ENCODE data around the gene ZRANB2. TPM values are rescaled to one million over a fixed set of nuclear protein-coding genes. Genes with fewer than 3 reads are reported as not detected.

ZRANB2 gene
- total RNA-seq, 2 experiments from 2014 or later, result 110 to 116 TPM

DNA sequence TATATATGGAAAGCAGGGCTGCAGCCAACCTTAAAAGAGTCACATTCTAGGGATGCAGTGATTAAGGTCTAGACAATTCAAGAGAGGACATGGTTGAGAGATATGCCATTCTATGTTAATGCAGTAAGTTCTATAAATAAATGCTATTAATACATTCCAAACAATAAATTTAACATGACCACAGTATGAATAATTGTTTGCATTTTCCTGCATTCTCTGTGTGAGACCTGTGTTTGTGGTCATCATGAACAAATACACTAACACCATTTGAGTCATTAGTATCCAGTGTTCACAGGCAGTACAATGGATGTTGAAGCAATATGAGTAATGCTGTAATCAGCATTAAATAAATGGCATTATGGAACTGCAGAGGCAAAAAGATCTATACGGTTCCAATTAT lies 5.5 kb upstream of the ZRANB2 start:
- DNase-seq, result no peak
- no peak overlapping the region for H3K27ac Mint-ChIP-seq
- peaks cover 6% of the 10 kb centered on the region for H3K4me1 Mint-ChIP-seq
- H3K9me3 Mint-ChIP-seq, result no peaks in the 10 kb centered on the region
- peaks cover 25% of the 10 kb centered on the region for H3K27me3 Mint-ChIP-seq
- H3K36me3 Mint-ChIP-seq, result no peaks in the 10 kb centered on the region
- H3K4me3 Mint-ChIP-seq, result no peak overlapping the region

DNA sequence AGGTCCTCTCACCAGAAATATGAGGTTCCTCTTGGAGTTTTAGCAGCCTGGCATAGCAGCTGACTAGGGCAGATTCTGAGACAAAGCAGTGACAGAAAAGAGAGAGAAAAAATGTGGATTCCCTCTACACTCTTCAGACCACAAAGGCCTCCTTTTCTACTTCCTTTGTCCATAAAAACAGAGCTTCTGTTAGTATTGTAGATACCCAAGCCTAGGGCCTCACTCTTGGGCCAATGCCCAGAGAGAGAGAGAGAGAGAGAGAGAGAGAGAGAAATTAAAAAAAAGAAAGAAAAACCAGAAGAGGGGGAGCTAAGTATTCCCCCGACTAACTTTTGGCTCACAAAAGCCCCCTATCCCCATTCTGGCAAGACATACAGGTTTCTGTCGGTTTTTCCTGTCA lies 2.4 kb upstream of the ZRANB2 start:
- DNase-seq, result no peak
- Mint-ChIP-seq H3K27me3 (peaks cover 17% of the 10 kb centered on the region), H3K4me1 (peaks cover 14% of the 10 kb centered on the region), H3K9me3 (no peaks in the 10 kb centered on the region), H3K27ac (no peak overlapping the region), H3K36me3 (peaks cover 9% of the 10 kb centered on the region), H3K4me3 (no peak overlapping the region)

DNA sequence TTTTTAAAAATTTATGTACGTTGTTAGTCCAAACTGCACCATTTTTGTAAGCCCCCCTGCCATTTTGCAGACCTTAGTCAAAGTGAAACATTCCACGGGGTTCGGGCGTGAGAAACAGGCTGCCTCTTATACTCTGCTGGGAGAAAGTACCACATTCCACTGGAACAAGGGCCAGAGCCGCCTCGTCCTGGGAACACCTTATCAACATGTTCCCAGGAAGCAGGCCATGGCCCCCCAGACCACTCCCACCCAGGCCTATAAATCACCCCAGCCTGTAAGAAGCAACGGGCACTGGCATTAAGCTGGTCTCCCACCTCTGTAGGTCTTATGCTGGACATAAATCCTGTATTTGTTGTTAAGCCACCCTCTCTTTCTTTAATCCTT lies 854 bp upstream of the ZRANB2 start:
- Mint-ChIP-seq H3K4me1 (peaks cover 21% of the 10 kb centered on the region), H3K36me3 (peaks cover 12% of the 10 kb centered on the region), H3K4me3 (peak overlapping the region; percentile 86), H3K27me3 (peaks cover 17% of the 10 kb centered on the region), H3K27ac (peak overlapping the region; percentile 77), H3K9me3 (no peaks in the 10 kb centered on the region)
- DNase-seq, result peak; percentile 1

DNA sequence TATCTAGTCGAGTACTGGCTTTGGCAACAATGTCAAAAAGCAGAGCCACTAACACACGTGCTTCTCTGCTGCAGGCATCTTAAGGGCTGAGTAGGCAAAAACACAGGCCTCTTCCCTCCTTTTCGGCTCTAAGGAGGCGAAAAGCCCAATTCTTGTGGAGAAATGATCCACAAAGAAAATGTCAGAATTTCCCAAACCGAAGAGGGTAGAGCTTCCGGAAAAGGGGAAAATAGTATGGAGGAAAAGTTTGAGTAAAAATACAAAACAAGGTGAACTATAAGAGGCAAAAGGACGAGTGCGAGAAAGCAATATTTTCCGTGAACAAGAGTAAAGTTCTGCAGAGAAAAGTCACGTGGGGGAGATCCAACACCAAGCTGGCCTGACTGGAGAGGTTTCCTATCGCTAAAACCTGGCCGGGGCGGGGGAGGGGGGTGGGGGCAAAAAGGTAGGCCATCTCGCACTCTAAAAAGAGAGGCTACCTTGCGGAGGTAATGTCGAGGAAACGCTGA lies 551 bp downstream of the ZRANB2 start:
- no peak for DNase-seq
- Mint-ChIP-seq H3K9me3 (no peaks in the 10 kb centered on the region), H3K4me3 (peak overlapping the region; percentile 86), H3K36me3 (peaks cover 18% of the 10 kb centered on the region), H3K27ac (peak overlapping the region; percentile 99), H3K4me1 (peaks cover 27% of the 10 kb centered on the region), H3K27me3 (peaks cover 13% of the 10 kb centered on the region)

DNA sequence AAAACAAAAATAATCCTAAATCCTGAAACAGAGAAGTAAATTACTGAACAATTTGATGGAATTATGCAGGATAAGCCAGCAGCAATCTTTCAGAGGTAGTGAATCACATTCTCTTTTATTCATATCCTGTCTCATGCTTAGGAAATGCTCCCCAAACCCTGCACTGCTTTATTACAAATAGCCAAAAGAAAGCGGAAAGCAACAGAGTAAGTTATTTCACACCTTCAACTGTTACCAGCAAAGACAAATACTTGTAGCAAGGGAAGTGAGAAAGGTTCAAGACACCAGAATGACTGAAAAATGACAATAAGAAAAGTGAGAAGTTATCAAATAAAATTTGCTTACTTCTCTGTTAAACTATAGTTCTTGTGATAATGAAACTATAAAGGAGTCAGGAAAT lies 6.2 kb downstream of the ZRANB2 start:
- H3K4me3 Mint-ChIP-seq, result no peak overlapping the region

DNA sequence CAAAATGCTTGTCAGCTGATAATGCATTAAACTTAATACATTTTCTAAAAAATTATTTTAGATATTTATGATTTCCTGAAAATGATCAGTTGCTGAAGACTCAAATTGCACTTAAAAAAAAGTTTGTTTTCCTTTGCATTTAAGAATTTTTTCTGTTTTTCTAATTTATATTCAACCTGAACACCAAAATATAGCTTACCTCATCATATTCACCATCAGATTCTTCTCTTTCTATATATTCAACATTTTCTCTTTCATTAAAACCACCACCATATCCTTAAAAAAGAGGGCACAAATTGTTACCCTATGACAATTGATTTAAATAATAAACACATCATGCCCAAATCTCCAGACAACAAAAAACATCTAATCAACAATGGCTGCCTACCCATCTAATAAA lies 8.6 kb downstream of the ZRANB2 start:
- no peaks in the 10 kb centered on the region for H3K9me3 Mint-ChIP-seq
- no peaks in the 10 kb centered on the region for H3K27me3 Mint-ChIP-seq
- no peak overlapping the region for H3K4me3 Mint-ChIP-seq
- DNase-seq, result no peak
- no peak overlapping the region for H3K27ac Mint-ChIP-seq
- H3K4me1 Mint-ChIP-seq, result peaks cover 24% of the 10 kb centered on the region
- peaks cover 35% of the 10 kb centered on the region for H3K36me3 Mint-ChIP-seq

More for the DNA sequence above, 6.2 kb downstream of the ZRANB2 start:
- peaks cover 34% of the 10 kb centered on the region for H3K4me1 Mint-ChIP-seq
- H3K27ac Mint-ChIP-seq, result peak overlapping the region; percentile 2
- no peaks in the 10 kb centered on the region for H3K27me3 Mint-ChIP-seq
- DNase-seq, result no peak
- H3K36me3 Mint-ChIP-seq, result peaks cover 41% of the 10 kb centered on the region
- no peaks in the 10 kb centered on the region for H3K9me3 Mint-ChIP-seq

DNA sequence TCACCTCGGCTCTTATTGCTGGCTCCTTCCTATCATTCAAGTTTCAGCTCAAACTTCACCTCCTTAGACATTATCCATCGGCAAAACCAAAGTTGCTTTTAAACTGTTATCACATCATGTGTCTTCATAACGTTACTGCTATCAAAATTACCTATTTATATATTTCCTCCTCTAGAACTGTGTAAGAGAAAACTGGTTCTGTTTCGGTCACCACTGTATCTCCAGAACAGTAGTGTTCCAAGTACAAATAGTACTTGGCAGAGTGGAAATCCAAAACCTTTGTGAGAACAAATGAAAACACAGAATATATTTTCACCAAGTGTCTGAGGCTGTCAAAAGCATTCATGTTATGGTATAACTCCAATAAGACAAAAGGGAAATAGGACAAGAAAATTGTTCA lies 9.1 kb downstream of the ZRANB2 start:
- no peak overlapping the region for H3K4me3 Mint-ChIP-seq
- no peak for DNase-seq
- peaks cover 35% of the 10 kb centered on the region for H3K36me3 Mint-ChIP-seq
- no peaks in the 10 kb centered on the region for H3K27me3 Mint-ChIP-seq
- H3K4me1 Mint-ChIP-seq, result peaks cover 24% of the 10 kb centered on the region
- H3K27ac Mint-ChIP-seq, result peak overlapping the region; percentile 30
- no peaks in the 10 kb centered on the region for H3K9me3 Mint-ChIP-seq

DNA sequence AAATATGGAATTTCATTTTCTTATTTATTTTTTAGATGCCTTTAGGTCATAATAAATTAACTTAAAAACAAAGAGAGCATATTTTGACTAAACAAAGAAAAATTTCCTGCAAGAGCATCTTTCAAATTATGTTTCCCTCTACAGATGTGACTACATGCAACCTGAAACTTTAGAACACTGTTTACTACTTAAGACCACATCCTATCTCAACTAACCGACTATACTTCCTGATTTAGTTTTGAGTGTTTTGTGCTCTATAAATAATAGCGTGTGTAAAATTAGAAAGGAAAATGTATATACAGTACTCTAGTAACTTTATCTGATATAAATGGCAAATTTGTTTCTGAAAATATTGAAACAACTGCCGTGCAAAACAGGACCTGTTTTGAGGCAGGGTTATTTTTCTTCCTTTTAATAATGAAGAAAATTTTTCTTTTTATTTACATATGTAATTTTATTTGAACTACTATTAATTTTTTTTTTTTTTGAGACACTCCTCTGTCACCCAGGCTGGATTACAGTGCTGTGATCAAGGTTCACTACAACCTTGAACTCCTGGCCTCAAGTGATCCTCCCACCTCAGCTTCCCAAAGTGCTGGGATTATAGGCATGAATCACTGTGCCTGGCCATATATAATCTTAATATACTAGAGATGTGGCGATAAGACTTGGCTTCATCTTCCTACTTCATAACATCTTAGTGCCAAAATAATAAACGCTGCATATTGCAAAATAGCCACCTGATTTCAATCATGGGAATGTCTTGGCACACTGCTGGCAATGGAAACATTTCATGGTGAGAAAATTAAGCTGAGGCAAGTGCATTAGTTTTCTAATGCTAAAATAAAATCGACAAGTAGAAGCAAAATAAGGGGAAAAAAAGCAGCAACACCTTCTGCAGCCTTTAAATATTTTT lies 12.3 kb downstream of the ZRANB2 start:
- Mint-ChIP-seq H3K27ac (peak overlapping the region; percentile 63), H3K4me1 (peaks cover 13% of the 10 kb centered on the region), H3K27me3 (no peaks in the 10 kb centered on the region), H3K4me3 (no peak overlapping the region), H3K36me3 (peaks cover 19% of the 10 kb centered on the region), H3K9me3 (no peaks in the 10 kb centered on the region)
- no peak for DNase-seq

DNA sequence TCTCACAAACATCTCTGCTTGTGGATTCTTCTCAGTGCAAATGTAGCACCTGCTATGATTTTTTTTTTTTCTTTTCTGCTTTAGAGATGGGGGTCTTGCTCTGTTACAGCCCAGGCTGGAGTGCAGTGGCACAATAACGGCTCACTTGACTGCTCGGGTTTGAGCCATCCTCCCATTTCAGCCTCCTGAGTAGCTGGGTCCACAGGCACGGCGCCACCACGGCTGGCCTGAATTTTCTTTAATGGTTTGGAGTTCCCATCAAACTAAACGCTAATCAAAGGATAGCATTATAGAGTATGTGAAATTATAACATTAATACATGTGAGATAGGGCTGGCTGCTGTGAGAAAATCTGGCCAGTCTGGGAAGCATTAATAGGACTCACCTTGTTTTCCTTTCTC lies 26.0 kb downstream of the ZRANB2 start:
- H3K4me3 Mint-ChIP-seq, result no peak overlapping the region
- no peaks in the 10 kb centered on the region for H3K9me3 Mint-ChIP-seq
- H3K27ac Mint-ChIP-seq, result no peak overlapping the region
- peaks cover 3% of the 10 kb centered on the region for H3K4me1 Mint-ChIP-seq
- H3K27me3 Mint-ChIP-seq, result peaks cover 3% of the 10 kb centered on the region
- peaks cover 9% of the 10 kb centered on the region for H3K36me3 Mint-ChIP-seq
- DNase-seq, result no peak

DNA sequence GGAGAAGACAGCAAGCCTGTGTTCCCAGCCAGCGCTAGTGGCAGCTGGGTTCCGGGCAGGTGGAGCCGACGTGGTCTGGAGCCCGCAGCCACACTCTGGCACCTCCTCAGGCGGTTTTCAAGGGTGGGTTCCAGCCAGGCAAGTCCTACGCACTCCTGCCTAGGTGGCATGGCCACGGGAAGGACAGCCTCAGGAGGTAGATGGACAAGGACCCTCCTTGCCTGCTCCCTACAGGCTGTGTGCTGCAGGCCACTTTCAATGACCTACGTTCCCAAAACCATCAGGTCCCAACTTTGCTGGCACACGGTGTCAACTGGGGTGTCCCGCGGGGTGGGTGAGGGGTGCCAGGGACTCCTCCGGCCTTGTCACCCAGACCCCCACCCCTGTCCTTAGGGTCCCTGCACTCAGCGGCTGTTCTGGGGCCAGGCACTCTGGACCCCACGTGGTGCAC lies 26.5 kb downstream of the ZRANB2 start:
- Mint-ChIP-seq H3K27me3 (peaks cover 5% of the 10 kb centered on the region), H3K27ac (no peak overlapping the region), H3K4me1 (peaks cover 3% of the 10 kb centered on the region), H3K9me3 (no peaks in the 10 kb centered on the region), H3K4me3 (no peak overlapping the region), H3K36me3 (peaks cover 7% of the 10 kb centered on the region)
- DNase-seq, result no peak

DNA sequence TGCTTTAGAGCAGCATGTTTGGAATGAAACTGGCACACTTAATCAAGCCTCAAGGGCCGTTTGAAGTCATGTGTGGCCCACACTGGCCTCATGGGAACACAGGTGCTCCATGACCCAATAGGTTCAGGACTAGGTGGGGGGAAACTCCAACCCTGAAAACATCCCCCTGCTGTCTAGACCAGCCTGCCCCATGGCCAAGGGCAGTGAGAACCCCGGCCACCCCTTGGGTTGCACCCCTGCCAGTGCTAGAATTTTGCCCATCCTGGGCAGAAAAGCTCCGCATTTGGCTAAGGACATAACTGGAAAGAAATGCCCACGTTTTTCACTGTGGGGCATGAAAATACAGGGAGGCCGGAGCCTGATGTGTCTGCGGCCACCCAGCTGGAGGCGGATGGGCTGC lies 27.1 kb downstream of the ZRANB2 start:
- H3K4me1 Mint-ChIP-seq, result peaks cover 3% of the 10 kb centered on the region
- no peak overlapping the region for H3K4me3 Mint-ChIP-seq

DNA sequence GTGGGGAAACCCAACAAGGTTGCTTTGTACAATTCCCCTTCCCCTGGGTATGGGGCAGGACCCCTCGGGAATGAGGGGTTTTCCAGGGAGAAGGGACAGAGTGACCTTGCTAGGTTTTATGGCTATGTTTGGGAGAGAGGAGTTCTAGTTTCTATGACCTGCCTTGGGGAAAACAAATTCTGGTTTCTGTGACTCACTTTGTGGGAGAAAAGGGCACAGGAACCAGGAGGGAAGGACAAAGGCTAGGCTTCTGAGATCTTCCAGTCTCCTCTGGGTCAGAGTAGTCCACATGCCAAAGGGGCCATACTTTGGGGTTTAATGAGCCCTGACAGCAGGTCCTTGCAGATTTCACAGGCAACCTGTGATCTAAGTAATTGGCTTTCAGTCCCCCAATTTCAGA lies 27.7 kb downstream of the ZRANB2 start:
- Mint-ChIP-seq H3K4me1 (peaks cover 4% of the 10 kb centered on the region), H3K36me3 (peaks cover 5% of the 10 kb centered on the region), H3K4me3 (no peak overlapping the region), H3K9me3 (no peaks in the 10 kb centered on the region), H3K27me3 (peaks cover 13% of the 10 kb centered on the region), H3K27ac (no peak overlapping the region)
- no peak for DNase-seq

More for the DNA sequence above, 27.1 kb downstream of the ZRANB2 start:
- H3K36me3 Mint-ChIP-seq, result peaks cover 5% of the 10 kb centered on the region
- DNase-seq, result no peak
- no peaks in the 10 kb centered on the region for H3K9me3 Mint-ChIP-seq
- no peak overlapping the region for H3K27ac Mint-ChIP-seq
- peaks cover 7% of the 10 kb centered on the region for H3K27me3 Mint-ChIP-seq

DNA sequence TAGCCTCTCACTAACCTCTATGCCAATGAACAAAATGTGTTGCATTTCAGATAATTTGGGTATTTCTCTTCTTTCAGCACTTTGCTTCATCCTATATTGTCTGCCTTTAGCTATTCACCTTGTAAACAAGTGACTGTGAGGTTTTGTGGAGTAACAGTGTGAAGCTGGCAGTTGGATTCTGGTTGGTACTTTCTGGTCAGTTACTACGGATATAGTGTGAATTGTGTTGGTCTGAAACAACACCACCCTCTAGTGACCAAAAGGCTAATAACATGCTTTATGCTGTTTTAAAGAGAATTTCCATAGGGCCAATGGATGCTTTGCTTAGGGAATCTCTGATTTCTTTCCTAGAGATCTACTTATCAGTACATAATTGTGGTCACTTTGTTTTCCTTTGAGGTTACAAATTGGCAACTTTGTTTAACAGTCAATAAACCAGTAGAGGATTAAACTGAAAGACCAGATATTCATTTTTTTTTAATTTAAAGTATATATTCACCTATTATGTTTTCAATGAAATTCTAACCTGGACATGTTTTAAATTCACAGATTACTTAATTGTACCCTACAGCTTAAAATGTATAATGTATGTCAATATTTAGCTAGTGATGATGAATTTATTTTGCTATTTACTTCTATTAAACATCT lies 30.8 kb downstream of the ZRANB2 start:
- H3K27ac Mint-ChIP-seq, result no peak overlapping the region
- no peaks in the 10 kb centered on the region for H3K36me3 Mint-ChIP-seq
- H3K4me1 Mint-ChIP-seq, result peaks cover 18% of the 10 kb centered on the region
- peaks cover 40% of the 10 kb centered on the region for H3K27me3 Mint-ChIP-seq
- H3K4me3 Mint-ChIP-seq, result no peak overlapping the region
- no peaks in the 10 kb centered on the region for H3K9me3 Mint-ChIP-seq
- DNase-seq, result no peak

DNA sequence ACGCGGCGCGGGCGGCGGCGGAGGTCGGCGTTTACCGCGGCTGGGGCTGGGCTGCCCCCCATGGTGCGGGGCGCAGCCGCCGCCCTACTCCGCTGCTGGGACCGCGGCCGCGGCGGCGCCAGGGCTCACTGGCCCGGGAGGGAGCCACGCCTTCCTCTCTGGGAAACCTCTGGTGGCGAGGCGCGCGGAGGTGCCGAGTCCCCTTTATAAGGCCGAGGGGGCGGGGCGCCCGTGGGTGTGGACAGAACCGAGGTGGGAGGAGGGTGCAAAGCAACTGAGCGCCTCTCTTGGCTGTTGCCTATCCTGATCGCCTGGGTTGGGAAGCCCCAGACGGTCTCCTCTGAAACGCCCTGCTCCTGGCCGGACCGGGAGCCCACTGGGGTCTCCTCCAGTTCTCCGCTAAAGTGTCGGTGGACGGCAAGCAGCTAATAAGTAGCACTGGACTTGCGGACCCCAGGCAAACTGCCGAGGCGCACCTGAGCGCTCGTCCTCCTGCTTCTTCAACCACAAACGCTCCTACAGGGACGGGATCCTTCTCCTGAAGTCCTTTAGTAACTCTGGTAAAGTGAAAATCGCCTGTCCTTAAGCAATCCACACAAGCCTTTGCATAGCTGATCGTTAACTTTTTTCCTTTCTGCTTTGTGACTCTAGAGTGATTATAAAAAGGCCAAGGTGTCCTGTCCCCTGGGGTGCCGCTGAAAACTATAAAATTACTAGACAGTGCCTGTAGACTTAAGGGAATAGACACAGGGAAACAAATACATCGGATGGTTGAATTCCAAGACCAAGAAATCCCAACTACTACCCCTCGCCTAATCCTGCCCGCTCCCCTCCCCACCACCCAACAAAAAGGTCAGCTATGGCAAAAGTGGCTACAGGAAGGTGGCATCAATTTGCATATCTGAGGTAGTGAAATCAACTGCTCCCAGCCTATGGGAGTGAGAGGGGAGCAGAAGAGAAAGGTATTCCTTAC lies 32.9 kb downstream of the ZRANB2 start, which contains the start of gene PTGER3:
Gene PTGER3 (minus strand): TSS at position 182 of the 973 bp plus-strand sequence. CDS start 239 bp downstream, outside the sequence.
- peaks cover 16% of the 10 kb centered on the region for H3K4me1 Mint-ChIP-seq
- H3K4me3 Mint-ChIP-seq, result peak within 1 kb of the TSS; percentile 66
- peaks cover 50% of the 10 kb centered on the region for H3K27me3 Mint-ChIP-seq
- no peaks in the 10 kb centered on the region for H3K36me3 Mint-ChIP-seq
- peak; percentile 54 for DNase-seq
- H3K27ac Mint-ChIP-seq, result no peak within 1 kb of the TSS
- H3K9me3 Mint-ChIP-seq, result no peaks in the 10 kb centered on the region

Data from activated naive CD8-positive, alpha-beta T cell treated with anti-CD3 and anti-CD28 coated beads for 36 hours (primary cell).